Ureter (tissue), 1 donor: ENCODE data around the gene KCNQ5. TPM values are rescaled to one million over a fixed set of nuclear protein-coding genes. Genes with fewer than 3 reads are reported as not detected.

ENCODE experiments used
- DNase-seq: peaks from one replicate; pipeline ENCODE4 v3.0.0-alpha.2; 2020; ENCODE audit warnings: low spot score
- total RNA-seq: library from RNA; stranded (reverse); gene quantifications from one replicate; pipeline ENCODE4 v1.2.4, GENCODE V29; 2023
- donor health status: DM: yes; HTN: yes; CAD: no.

Gene KCNQ5
- total RNA-seq, 1 donor from 2014 or later, result 1.8 TPM

DNA sequence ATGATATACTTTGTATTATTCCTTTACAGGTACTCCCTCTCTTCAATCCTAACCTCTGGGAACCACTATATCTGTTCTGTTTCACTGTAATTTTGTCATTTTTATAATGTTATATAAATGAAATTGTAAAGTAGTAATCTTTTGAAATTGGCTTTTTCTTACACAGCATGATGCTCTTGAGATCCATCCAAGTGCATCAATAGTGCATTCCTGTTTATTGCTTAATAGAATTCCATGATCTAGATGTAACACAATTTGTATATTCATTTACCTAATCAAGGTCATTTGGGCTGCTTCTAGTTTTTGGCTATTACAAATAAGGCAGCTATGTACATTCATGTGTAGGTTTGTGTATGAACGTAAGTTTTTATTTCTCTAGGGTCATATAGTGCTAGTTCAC is 428.8 kb downstream of the KCNQ5 start:
- no peak for DNase-seq

DNA sequence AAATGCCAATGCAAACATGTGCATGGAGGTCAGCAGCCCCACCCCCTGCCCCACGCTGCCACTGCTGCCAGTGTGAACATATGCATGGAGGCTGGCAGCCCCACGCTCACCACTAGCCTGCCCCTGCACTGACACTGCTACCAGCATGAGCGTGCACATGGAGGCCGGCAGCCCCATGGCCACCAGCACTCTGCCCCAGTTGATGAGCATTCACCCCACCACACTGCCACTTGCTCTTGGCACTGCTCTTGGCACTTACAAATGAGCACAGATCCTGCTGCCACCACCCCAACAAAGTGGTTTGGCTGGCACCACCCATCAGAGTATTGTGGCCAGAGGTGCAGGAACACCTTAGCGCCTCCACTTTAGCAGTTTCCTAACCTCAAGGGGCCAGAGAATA is 429.3 kb downstream of the KCNQ5 start:
- no peak for DNase-seq

DNA sequence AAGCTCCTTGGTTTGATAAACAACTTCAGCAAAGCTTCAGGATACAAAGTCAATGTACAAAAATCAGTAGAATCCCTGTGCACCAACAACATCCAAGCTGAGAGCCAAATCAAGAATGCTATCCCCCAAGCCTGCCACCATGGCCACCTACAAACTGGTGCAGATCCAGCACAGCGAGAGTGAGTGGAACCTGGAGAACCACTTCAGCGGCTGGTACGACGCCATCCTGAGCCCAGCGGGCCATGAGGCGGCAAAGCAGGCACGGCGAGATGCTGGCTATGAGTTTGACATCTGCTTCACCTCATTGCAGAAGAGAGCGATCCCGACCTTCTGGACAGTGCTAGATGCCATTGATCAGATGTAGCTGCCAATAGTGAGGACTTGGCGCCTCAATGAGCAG is 433.1 kb downstream of the KCNQ5 start:
- no peak for DNase-seq

DNA sequence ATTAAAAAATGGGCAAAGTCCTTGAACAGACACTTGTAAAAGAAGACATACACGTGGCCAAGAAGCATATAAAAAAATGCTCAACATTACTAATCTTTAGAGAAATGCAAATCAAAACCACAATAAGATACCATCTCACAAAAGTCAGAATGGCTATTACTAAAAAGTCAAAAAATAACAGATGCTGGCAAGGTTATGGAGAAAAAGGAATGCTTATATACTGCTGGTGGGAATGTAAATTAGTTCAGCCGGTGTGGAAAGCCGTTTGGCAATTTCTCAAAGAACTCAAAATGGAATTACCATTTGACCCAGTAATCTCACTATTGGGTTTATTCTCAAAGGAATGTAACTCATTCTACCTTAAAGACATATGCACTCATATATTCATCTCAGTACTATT is 436.9 kb downstream of the KCNQ5 start:
- DNase-seq, result no peak

DNA sequence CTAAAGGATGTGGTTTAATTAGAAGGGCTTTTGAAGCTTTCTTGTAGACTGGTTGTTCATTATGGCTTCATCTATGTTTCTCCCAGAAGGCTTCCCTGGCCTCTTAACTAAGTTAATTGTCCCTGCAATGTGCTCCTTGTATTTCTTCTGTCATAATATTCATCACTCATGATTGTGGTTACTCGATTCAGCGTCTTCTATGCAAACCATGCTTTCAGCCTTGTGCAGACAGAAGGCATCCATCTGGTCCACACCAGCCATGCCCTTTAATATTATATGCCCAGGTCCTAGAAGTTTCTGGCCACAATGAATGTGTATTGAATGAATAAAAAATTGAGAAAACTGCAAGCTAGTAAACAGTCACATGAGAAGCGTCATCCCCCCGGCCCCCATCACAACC is 440.3 kb downstream of the KCNQ5 start:
- no peak for DNase-seq

DNA sequence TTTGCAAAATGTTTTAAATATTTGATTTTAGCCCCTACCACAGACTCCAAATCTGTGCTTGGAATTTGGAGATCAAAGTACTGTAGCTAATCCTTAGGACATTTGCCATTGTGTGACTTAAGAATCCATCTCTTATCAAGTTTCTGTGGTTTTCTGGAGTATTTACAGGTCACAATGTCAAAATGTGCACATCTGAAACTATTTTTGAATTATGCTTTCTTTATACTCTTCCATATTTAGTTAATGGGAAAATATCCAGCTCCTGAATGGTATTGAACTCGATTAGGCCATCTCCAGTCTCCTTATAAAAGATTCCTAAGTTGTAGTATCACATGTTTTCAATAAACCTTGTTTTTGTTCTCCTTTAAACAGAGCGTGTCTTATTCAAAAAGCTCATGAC is 441.0 kb downstream of the KCNQ5 start:
- no peak for DNase-seq

DNA sequence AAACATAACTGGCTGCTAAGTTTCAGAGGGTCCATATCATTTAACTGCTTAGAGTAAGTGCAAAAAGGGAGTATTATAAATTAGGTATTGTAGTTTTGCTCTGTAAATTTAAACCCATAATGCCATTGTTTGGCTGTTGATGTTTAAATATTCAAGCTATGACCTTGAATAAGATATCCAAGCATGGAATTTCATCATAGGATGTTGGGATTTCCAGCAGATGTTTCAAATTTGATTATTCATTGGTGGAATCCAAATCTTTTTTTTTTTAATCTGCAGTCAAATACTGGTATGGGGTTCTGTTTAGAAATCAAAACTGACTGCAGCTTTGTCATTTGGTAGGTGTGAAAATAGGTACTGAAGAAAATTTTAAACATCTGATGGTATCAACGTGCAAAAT is 442.4 kb downstream of the KCNQ5 start:
- DNase-seq, result no peak

DNA sequence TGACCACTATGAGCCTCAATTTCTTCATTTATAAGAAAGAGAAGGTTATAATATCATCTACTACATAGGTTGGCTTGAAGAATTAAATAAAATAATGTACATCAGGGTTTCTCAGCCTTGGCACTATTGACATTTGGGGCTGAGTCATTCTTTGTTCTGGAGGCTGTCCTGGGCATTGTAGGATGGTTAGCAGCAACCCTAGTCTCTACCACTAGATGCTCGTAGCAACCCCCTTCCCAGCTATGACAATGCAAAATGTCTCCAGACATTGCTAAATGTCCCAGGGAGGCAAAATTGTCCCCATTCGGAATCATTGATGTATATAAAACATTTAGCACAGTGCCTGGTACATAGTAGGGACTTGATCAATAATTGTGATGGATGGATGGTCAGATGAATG is 451.4 kb downstream of the KCNQ5 start:
- no peak for DNase-seq

DNA sequence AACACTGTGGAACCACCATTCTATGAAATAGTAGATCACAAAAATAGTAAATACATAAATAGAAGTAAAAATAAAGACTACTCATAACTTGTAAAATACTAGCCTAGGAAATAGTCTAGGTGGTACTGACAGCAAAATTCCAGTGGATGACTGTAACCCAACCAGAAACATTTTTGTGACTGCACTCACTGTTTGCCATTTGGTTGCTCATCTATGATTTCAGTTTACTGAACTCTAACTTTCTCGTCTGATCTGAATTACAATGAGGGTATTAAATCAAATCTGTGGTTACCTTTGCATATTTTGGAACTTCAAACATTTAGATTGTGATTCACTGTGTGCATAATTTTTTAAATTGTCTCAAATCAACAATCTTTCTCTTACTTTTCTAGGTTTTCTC is 452.3 kb downstream of the KCNQ5 start:
- no peak for DNase-seq

DNA sequence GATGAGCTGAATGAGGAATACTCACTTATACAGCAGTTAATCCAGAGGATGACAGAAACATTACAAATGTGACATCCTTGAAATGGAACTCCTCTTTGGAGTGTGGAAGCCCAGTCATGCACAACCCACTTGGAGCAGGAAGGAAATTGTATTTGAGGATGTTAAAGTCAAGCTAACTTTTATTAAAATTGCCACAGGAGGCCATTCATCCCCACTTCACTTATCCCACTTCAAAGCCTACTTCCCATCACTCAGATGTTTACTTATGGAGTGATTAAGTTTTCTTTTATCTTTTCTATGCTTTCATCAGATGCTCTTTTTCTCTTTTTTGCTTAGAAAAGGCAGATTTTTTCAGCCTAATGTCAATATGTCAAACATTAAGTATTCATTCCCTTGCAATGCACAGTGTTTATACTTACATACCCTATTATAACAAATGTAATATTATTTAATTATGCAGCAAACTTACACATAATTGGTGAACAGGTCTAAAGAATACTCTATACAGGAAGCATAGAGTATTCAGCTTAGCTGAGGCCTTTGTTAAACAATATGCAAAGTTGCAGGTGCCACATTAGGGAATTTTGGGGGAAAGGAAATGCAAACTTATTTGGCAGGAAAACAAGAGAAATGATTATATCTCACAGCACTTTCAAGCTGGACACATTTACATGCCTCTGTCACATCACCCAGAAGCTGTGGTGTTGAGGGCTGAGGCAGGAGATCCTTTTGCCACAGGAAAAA is 454.5 kb downstream of the KCNQ5 start:
- DNase-seq, result no peak

DNA sequence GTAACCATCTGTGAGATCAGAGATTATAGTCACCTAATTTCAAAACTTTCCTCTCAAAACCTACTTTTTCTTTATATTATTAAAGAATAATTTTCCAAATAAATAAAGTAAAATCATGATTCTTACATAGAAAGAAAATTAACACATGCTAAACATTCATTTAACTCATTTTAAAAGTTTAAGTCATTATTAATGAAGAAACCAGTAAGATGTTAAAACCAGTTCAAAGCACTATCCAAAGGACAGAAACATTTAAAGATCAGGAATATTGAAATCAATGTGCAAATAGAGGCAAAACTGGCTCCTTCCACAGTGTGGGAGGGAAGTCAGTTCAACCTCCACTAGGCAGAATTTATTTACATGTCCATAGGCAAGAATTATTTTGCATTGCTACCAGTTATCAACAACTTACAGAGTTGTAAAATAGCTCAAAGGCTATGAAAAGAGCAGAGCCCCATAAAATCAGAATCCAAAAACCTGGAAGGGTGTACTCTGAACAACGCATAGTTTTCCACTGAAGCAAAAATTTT is 456.5 kb downstream of the KCNQ5 start:
- DNase-seq, result no peak

DNA sequence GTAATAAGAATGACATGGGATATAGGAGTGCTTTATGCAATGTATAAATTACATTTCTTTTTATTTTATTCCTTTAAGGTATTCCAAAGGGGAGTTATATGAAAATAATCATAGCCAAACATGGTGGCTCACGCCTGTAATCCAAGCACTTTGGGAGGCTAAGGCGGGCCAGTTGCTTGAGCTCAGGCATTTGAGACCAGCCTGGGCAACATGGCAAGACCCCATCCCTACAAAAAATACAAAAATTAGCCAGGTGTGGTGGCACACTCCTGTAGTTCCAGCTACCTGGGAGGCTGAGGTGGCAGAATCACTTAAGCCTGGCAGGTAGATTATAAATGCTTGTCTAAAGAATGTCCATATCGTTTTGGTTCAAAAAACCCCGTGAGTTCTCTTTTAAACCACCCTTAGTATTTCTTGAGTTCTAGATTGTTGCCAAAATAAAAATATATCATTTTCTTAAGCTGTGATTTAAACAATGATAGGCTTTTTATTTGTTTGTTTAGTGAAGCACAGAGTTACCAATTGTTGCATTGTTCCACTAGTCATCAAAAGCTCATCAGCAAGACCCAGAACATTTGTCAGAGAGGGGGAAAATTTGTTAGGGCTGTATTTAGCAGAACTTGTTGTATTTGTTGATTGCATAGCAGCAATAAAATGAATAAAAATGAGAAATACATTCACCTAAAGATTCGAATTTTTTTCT is 457.2 kb downstream of the KCNQ5 start:
- no peak for DNase-seq

DNA sequence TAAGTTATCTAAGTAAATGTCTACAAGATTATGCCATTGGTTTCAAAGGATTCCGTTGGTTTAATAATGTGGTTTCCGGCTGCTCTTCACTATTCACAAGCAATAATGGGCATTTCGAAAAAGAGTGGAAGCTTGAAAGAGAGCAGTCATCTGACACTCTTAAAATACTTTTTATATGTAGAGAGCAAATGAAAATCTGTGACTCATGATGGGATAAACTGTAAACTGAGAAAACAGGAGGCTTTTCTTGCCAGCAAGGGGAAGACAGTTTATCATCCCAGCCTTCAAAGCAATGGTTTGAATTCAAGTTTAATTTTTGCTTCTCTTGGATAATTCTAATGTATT is 457.7 kb downstream of the KCNQ5 start:
- DNase-seq, result no peak

DNA sequence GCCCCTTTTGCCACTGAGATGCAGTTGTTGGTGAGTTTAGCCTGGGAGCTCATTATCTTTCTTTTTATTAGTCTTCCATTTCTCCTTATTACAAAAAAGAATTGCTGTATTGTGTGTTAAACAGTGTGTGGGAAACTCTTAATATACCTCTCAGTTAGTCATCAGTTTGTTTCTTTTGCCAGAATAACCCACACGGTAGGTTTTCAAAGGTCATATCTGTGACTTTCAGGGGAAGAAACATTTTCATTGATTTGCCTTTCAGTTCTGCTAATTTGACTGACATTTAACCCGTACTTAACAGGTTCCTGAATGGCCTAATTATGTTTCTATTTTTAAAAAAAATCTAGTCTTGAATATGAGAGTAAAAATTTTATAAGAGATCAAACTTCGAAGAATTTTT is 458.1 kb downstream of the KCNQ5 start:
- DNase-seq, result no peak

DNA sequence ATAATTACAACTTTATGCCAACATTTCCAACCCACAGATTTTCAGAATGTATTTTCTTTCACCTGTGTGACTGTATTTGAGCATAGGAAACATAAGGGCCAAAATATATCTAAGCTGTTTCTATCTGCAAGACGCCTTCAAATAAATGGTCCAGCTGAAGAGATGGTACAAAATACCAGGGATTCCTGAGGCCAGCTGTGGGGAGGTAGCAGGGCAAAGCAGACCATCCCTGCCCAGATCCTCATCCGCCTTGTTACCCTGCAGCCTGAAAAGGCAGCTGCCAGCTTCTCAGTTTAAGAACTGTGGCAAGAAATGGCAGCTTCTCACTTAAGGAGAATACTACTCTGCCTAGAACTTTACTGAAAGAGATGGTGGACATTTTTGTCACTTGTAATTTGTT is 460.1 kb downstream of the KCNQ5 start:
- no peak for DNase-seq

DNA sequence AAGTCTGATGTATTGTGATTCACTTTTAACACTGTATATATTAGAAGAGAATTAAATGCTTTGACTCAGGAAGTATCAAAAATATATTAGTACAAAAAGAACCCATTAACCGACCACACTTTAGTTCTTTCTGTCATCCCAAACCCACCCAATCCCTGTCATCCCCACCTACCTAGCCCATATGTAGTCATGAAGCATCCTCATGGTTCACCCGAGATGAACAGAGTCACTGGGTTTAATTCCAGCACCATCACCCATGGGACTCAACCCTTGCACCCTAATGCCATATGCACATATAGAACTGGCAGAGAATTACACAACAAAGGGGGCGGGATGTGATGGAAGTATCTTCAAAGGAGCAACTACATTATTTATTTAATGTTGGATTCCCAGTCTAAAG is 462.0 kb downstream of the KCNQ5 start:
- no peak for DNase-seq

DNA sequence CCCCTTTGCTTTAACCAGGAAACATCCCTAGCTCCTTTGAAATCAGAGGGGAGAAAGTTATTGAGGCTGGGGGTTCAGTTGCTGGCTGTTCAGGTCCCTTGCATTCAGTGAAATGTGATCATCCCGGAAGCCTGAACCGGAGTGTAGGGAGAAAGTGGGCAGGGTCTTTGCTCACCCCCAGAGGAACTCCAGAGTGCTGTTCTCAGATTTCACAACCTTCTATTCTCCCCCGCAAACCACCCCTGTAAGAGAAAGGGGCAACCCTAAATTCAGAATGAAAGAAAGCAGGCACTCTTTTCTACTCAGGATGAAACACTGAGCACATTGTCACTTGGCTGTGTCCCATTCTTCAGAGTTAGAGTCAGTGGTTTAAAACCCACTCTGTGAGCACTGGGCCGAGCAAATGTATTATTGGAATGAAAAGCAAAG is 463.6 kb downstream of the KCNQ5 start:
- DNase-seq, result no peak

DNA sequence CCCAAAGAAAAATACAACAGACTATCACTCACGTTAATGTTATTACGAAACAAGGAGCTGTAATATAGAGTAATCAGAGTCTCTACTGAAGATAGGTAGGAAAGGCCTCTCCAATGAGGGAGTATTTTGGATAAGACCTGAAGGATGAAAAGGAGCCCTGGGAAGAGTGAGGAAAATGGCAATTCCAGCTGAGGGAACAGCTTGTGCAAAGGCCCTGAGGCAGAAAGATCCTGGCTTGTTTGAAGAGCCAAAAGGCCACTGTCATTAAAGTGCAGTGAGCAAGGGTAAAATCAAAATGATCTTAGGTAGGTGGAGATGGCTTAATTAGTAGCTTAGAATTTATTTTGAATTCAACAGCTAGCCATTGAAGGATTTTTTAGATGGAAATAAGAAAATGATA is 464.9 kb downstream of the KCNQ5 start:
- no peak for DNase-seq

DNA sequence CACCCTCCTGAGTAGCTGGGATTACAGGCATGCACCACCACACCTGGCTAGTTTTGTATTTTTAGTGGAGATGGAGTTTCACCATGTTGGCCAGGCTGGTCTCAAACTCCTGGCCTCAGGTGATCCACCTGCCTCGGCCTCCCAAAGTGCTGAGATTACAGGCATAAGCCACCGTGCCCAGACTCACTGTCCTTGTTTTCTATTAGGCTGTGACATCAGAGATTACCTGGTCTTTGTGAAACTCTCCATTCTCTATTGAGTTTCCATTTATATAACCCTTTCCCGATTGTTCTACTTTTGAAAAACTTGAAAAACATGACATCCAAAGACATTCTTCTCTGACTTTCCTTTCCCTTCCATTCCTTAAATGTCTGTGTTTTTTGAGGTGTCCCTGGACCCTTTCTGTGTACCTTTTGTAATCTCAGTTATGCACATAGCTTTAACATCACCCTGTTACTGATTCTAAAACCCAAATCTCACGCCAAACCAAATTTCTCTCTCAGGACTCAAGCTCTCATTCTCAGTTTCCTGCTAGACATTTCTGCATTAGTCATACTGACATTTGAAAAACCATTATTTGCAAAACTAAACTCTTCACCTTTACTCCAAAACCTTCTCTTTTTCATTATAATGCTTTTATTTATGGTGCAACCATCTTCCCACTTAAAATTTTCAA is 466.4 kb downstream of the KCNQ5 start:
- DNase-seq, result no peak

DNA sequence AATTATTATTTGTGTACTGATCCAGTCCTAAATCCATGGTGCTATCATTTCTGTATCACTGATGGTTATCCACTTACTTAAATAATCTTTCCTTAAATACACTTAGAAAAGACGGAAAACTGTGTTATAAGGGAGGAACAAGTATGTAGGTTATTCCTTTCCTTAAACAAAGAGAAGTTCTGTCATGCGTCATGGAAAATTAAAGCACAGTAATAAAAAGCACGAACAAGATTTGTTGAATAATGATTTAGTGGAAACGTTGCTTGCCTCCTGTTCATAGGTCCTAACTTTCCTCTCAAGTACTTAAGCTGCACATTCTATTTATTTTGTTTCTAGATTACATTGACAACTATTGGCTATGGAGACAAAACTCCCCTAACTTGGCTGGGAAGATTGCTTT is 483.1 kb downstream of the KCNQ5 start:
- no peak for DNase-seq

DNA sequence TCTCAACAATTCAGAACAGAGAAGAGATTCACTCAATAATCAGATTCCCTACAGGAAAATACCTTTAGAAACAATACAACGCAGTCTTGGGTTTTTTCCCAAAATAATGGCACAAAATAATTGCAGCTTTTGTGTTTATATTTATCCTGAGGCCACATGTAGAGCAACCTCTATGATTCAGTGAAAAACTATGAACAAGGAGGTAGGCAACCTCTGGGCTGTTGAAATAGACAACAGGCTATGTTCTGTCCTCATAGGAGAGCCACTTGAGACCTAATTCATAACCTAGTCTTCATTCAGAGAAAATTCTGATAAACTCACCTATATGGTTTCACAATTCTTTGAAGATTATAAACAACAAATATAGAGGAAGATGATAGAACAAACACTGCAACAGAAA is 485.2 kb downstream of the KCNQ5 start:
- no peak for DNase-seq

DNA sequence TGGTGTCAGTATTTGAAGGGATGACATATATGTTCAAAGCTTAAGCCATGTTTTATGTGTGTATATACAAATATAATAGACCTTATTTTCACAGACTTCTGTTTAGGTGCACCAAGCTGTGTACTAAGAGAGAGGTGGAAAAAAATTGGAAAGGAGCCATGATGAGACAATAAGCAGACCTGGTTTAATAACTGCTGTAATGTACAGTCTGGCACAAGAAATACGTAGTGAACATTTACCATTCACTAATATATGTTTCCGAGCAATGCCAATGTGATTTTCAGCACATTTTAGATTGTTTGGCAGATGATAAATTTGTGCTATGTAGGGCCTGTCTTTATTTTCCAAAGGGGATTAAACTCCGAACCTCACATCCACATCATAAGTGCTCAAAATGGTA is 487.1 kb downstream of the KCNQ5 start:
- no peak for DNase-seq

DNA sequence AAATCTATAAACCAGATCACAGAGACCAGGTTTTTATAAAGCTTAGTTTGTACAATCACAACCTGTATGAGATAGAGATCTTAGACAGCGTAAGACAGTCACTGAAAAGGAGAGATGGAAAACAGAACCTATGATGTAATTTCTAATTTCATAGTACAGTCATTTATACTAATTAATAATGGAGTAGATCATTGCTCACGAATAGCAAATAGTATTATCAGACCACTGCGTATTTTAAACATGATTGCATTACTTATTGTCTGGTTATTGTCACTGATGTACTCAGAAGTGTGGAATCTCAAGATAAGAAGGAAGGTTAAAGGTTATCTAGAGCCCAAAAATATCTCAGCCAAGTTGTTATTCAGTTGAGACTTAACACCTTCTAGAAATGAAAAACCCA is 487.8 kb downstream of the KCNQ5 start:
- no peak for DNase-seq
